HEK293T (cell line): ENCODE results near the gene PRDM16.

ENCODE experiments used
- SP1 ChIP-seq: fragments of 450-650 bp; IDR thresholded peaks from 2 replicates; pipeline ENCODE4 v1.6.1; 2017
- SUZ12 ChIP-seq: fragments of 450-650 bp; IDR thresholded peaks from 2 replicates; pipeline ENCODE4 v1.6.1; 2016; ENCODE audit warnings: mild to moderate bottlenecking
- TARDBP ChIP-seq: fragments of 450-650 bp; IDR thresholded peaks from 2 replicates; pipeline ENCODE4 v1.6.1; 2016

DNA sequence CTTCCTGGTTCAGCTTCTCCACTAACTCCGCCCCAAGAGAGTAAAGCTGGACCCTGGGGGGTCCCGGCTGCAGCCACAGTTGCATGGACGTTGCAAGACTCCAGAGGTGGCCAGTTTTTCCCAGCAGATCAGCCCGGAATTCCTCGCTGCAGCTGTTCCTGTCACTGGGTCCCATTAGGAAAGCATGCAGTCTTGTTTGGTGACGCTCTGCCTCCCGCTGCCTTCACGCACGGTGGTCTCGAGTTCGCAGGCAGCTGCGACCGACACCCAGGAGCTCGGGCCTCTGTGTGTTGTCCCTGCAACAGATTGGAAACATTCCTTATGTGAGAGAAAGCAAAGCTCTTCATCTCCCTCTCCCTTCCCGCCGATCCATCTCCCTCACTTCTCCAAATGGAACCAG, 162.8 kb downstream of the PRDM16 start:
- no peak for TF ChIP-seq SP1
- no peak for TF ChIP-seq SUZ12
- TF ChIP-seq TARDBP: no peak
